ENCODE measurements around the gene PBX2.

PBX2 gene

DNA sequence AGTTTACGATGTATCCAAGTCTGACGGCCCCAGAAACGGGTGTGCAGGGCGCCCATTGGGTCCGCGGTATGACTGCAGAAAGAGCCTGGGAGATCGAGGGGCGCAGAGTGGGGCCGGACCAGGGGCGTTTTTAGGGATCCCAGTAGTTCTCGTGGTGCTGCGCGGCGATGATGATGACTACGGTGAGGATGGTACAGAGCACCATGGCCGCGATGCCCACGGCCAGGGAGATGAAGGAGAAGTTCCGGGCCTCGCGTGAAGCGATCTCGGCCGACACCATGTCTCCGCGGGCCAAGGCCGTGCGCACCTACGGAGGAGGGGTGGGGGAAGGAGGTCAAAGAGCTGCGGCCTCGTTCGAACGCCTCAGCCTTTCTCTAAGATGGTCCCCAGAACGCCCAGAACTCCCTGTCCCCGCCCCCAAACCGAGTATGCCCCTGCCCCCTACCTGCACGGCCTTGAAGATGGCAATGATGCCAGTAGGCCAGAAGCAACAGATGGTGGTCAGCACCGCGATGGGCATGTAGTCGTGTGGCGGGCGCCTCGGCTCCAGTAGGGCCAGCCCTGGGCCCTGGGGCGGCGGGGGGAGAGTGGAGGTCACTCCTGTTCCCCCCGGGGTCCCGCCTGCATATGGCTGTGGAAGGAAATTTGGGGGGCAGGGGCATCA is 40.8 kb downstream of the PBX2 start:
- H3K4me3 ChIP-seq (ENCODE audit: low read length) = no peak overlapping the region
- H3K79me2 ChIP-seq (ENCODE audit: low read length) = no peaks in the 10 kb centered on the region
- H4K20me1 ChIP-seq (ENCODE audit: insufficient read depth, low read length) = no peaks in the 10 kb centered on the region
- H3K4me2 ChIP-seq (ENCODE audit: low read depth, low read length) = no peak overlapping the region
- TF ChIP-seq, protein P1, sequence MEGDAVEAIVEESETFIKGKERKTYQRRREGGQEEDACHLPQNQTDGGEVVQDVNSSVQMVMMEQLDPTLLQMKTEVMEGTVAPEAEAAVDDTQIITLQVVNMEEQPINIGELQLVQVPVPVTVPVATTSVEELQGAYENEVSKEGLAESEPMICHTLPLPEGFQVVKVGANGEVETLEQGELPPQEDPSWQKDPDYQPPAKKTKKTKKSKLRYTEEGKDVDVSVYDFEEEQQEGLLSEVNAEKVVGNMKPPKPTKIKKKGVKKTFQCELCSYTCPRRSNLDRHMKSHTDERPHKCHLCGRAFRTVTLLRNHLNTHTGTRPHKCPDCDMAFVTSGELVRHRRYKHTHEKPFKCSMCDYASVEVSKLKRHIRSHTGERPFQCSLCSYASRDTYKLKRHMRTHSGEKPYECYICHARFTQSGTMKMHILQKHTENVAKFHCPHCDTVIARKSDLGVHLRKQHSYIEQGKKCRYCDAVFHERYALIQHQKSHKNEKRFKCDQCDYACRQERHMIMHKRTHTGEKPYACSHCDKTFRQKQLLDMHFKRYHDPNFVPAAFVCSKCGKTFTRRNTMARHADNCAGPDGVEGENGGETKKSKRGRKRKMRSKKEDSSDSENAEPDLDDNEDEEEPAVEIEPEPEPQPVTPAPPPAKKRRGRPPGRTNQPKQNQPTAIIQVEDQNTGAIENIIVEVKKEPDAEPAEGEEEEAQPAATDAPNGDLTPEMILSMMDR (IDR thresholded peaks at IDR 0.05; ENCODE audit: low read length) = no peak
- TF ChIP-seq EZH2phosphoT487 (IDR thresholded peaks at IDR 0.05; ENCODE audit: low read length) = no peak
- TF ChIP-seq EZH2 (optimal IDR thresholded peaks at IDR 0.05; ENCODE audit: low read depth, low read length) = no peak
- H3F3A ChIP-seq (ENCODE audit: insufficient read depth, low read length) = no peaks in the 10 kb centered on the region
- DNase-seq = no peak
- peaks cover 92% of the 10 kb centered on the region for H3K27me3 ChIP-seq (replicated peaks; ENCODE audit: insufficient read depth, low read length)
- no peak overlapping the region for H2AFZ ChIP-seq (ENCODE audit: low read length)
- no peaks in the 10 kb centered on the region for H3K4me1 ChIP-seq (ENCODE audit: low read length)
- no peak overlapping the region for H3K9ac ChIP-seq (ENCODE audit: low read length)
- H3K27ac ChIP-seq (ENCODE audit: low read length) = no peak overlapping the region
- no peaks in the 10 kb centered on the region for H3K9me2 ChIP-seq (replicated peaks; ENCODE audit: insufficient read depth, low read length)
- H3K9me3 ChIP-seq (replicated peaks; ENCODE audit: insufficient read depth, low read length) = no peaks in the 10 kb centered on the region
- H3K36me3 ChIP-seq (replicated peaks; ENCODE audit: insufficient read depth, low read length) = no peaks in the 10 kb centered on the region

DNA sequence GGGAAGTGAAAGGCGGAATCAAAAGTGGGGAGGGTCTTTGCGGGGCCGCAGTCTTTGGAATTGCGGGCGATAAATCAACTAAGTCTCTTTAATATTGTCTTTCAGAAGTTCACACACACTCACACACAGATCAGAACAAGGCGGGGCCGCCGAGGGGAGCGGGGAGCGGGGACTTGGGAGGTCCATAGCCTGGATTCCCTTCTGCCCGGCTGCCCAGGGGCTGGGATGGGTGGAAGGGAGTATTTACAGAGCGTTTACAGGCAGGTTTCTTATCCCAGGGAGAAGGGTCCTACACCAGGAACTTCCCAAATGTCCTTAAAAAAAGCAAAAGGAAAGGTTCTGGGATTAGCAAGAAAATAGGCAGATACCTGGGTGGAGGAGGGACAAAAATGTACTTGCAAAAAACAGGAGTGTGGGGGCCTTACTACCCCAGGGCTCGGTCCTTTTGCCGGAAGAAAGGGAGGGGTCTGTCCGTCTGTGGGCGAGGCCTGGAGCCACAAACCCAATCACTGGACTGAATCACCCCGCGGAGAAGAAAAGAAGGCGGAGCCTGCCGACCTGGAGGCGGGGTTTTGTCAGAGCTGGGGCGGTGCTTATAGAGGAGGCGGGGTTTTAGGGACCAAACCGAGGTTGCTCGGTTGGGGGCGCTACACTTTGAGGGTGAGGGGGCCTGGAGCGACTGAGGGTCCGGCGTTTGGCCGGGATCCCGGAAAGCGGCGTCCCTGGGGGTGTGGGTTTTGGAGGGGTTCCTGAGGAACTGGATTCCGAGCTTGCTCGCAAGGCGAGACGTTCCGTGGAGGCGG is 41.5 kb downstream of the PBX2 start:
- DNase-seq = no peak

DNA sequence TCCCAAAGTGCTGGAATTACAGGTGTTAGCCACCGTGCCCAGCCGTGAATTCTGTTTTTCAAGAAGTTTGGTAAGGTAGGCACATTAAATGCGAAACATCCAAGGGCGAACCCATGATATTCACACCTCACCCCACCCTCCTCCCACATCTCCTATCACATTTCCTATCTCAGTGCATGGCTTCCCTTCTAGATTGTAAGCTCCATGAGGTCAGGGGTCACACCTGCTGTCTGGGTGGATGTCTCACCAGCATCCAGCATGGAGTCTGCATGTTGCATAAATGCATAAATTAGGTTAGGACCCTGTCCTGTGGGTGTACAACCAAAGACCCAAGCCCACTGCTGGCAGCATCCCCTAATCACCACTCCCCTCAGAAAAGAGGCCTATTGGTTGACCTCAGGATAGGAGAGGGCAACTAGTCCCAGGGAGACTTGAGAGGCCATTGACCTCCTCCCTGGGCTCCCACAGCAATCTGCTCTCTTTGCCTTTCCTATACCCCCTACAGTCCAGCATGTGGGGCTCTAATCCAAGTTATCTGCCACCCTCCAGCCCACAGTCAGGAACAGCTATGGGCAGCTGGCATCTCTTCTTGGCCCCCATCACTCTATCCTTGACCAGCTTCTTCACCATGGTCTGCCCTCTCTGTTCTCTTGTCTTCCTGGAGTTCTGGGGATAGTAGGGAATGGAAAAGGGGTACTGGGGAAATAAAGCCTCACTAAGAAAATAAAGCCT is 42.4 kb downstream of the PBX2 start:
- H2AFZ ChIP-seq (ENCODE audit: low read length) = no peak overlapping the region
- H3K79me2 ChIP-seq (ENCODE audit: low read length) = no peaks in the 10 kb centered on the region
- H3K4me2 ChIP-seq (ENCODE audit: low read depth, low read length) = no peak overlapping the region
- H3K4me1 ChIP-seq (ENCODE audit: low read length) = no peaks in the 10 kb centered on the region
- no peaks in the 10 kb centered on the region for H3K36me3 ChIP-seq (replicated peaks; ENCODE audit: insufficient read depth, low read length)
- H3K9ac ChIP-seq (ENCODE audit: low read length) = no peak overlapping the region
- H3K27me3 ChIP-seq (replicated peaks; ENCODE audit: insufficient read depth, low read length) = peaks cover 83% of the 10 kb centered on the region
- H3K27ac ChIP-seq (ENCODE audit: low read length) = no peak overlapping the region
- no peaks in the 10 kb centered on the region for H3K9me3 ChIP-seq (replicated peaks; ENCODE audit: insufficient read depth, low read length)
- no peak for DNase-seq
- H3K9me2 ChIP-seq (replicated peaks; ENCODE audit: insufficient read depth, low read length) = no peaks in the 10 kb centered on the region
- no peaks in the 10 kb centered on the region for H4K20me1 ChIP-seq (ENCODE audit: insufficient read depth, low read length)
- no peak overlapping the region for H3K4me3 ChIP-seq (ENCODE audit: low read length)
- TF ChIP-seq, protein P1 (IDR thresholded peaks at IDR 0.05; ENCODE audit: low read length) = no peak
- TF ChIP-seq EZH2phosphoT487 (IDR thresholded peaks at IDR 0.05; ENCODE audit: low read length) (no peak), EZH2 (optimal IDR thresholded peaks at IDR 0.05; ENCODE audit: low read depth, low read length) (no peak)
- H3F3A ChIP-seq (ENCODE audit: insufficient read depth, low read length) = no peaks in the 10 kb centered on the region

More for the DNA sequence above, 41.5 kb downstream of the PBX2 start:
- no peak overlapping the region for H3K4me3 ChIP-seq (ENCODE audit: low read length)
- H4K20me1 ChIP-seq (ENCODE audit: insufficient read depth, low read length) = no peaks in the 10 kb centered on the region
- peaks cover 91% of the 10 kb centered on the region for H3K27me3 ChIP-seq (replicated peaks; ENCODE audit: insufficient read depth, low read length)
- TF ChIP-seq, protein P1 (IDR thresholded peaks at IDR 0.05; ENCODE audit: low read length) = no peak
- TF ChIP-seq EZH2 (optimal IDR thresholded peaks at IDR 0.05; ENCODE audit: low read depth, low read length) = peak; percentile 24
- no peak for TF ChIP-seq EZH2phosphoT487 (IDR thresholded peaks at IDR 0.05; ENCODE audit: low read length)
- no peaks in the 10 kb centered on the region for H3K36me3 ChIP-seq (replicated peaks; ENCODE audit: insufficient read depth, low read length)
- no peaks in the 10 kb centered on the region for H3K9me3 ChIP-seq (replicated peaks; ENCODE audit: insufficient read depth, low read length)
- H3K4me2 ChIP-seq (ENCODE audit: low read depth, low read length) = no peak overlapping the region
- no peak overlapping the region for H3K9ac ChIP-seq (ENCODE audit: low read length)
- no peak overlapping the region for H2AFZ ChIP-seq (ENCODE audit: low read length)
- no peaks in the 10 kb centered on the region for H3F3A ChIP-seq (ENCODE audit: insufficient read depth, low read length)
- H3K9me2 ChIP-seq (replicated peaks; ENCODE audit: insufficient read depth, low read length) = no peaks in the 10 kb centered on the region
- H3K79me2 ChIP-seq (ENCODE audit: low read length) = no peaks in the 10 kb centered on the region
- no peak overlapping the region for H3K27ac ChIP-seq (ENCODE audit: low read length)
- H3K4me1 ChIP-seq (ENCODE audit: low read length) = no peaks in the 10 kb centered on the region

All from MM.1S (cell line).